SKM-1 treated with dmso at 0.1 percent for 144 hours (cell line): ENCODE measurements around the gene RIPPLY3.

Experiments used
- DNase-seq: peaks from one replicate; lab custom pipeline; 2025; ENCODE audit not compliant: unreplicated experiment; lab: John Stamatoyannopoulos, UW

Gene RIPPLY3

DNA sequence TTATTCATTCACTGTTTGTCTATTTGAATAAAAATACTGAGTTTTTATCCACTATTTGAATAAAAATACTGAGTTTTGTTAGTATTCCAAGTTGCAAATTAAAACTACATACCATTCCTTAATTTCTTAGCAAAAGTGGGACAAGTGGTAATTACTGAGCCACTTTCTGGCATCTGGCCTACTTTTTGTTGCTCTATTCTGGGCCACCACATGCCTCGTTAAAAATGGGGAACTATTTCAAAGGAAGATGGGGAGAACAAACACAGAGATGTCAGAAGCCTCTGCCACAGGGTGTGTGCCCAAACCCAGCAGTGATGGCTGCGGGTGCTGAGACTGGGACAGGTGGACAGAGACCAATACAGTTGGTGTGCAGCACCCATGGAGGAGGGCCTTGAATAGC, 51.8 kb downstream of the RIPPLY3 start:
- peak; percentile 23 for DNase-seq

DNA sequence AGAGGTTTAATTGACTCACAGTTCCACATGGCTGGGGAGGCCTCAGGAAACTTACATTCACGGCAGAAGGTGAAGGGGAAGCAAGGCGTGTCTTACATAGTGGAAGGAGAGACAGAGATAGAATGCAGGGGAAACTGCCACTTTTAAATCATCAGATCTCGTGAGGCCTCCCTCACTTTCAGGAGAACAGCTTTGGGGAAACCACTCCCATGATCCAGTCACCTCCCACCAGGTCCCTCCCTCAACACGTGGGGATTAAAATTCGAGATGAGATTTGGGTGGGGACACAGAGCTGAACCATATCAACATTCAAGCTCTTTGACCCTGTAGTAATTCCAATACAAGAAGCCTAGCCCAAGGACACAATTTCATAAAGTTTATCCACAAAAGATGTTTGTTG, 52.7 kb downstream of the RIPPLY3 start:
- no peak for DNase-seq

DNA sequence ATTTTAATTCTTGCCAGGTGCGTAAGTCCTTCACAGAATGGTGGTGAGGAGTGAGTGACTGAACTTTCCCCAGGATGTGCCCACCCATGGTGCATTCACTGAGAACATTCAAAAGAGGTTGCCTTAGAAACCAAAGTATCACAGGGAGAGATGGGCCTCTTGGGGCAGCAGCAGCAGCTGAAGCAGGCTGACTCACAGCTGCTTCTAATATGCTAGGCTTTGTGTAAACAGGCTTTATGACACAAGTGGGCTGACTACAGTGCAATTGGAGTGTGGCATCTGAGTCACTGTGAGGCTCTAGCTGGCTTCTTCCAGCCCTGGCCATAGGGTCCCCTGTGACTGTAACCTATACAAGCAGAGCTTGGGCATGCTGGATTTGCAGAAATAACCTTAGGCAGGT, 53.8 kb downstream of the RIPPLY3 start:
- DNase-seq: no peak

DNA sequence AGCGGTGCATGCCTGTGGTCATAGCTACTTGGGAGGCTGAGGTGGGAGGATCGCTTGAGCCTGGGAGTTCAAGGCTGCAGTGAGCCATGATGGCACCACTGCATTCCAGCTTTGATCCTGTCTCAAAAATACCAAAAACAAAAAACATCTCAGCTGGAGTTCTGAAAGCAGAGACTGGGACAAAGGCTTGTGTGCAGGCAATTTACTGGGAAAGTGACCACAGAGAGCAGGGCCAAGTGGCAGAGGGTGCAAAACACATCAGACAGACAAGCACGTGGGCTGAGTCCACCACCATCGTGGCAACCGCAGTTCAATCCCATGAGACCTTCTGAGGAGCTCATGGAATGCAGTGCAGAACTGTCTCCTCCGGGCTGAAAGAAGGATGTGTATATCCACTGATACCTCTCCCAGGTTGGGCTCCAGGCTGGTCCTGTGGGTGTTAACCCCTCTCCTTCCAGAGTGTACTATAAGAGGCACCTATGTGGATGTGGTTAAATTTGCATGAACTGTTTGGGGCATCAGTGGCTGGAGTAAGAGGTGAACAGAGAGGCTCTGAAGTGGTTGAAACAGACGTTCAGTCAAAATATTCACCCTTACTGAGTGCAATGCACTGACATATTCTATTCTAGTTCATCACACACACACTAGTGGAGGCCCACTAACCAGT, 55.6 kb downstream of the RIPPLY3 start:
- DNase-seq: no peak

DNA sequence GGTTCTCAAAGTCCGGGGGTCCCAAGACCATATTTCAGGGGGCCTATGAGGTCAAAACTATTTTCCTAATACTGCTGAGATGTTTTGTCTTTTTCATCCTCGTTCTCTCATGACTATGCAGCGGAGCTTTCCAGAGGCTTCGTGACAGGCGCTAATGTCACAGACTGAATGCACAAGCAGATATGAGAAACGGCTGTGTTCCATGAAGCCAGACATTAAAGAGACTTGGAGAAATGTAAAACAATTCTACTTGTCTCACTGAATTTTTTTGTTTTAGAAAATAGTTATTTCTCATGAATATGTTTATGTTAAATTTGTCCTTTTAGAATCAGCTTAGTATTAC, 56.1 kb downstream of the RIPPLY3 start:
- no peak for DNase-seq

DNA sequence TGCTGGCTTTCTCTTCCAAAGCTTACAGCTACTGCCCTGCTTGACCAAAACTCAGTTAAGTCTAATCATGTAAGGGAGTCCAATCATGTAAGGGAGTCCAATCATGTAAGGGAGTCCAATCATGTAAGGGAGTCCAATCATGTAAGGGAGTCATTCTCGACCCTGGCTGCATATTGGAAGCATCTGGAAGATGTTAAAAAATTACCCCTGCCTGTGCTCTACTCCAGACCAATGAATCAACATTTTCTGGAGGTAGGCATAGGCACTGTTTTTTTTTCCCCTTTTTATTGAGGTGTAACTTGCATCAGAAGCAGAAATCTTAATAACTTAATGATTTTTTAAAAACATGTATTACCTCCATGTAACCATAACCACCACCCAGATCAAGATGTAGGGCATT, 56.9 kb downstream of the RIPPLY3 start:
- DNase-seq: no peak

DNA sequence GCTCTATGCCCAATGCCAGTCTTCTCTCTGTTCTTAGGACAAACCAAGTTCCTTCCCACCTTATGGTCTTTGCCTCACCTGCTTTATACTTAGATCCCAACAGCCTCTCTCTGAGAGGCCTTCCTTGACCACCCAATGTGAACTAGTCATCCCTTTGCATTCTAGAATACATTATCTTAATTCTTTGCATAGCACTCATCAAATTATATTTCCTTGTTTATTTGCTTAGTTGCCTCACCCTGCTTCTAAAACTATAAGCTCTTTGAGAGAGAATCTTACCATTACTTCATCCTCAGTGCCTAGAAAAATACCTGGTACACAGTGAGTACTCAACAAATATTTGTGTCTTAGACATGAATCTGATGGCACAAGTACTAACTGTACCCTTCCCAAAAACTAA, 58.3 kb downstream of the RIPPLY3 start:
- DNase-seq: no peak

DNA sequence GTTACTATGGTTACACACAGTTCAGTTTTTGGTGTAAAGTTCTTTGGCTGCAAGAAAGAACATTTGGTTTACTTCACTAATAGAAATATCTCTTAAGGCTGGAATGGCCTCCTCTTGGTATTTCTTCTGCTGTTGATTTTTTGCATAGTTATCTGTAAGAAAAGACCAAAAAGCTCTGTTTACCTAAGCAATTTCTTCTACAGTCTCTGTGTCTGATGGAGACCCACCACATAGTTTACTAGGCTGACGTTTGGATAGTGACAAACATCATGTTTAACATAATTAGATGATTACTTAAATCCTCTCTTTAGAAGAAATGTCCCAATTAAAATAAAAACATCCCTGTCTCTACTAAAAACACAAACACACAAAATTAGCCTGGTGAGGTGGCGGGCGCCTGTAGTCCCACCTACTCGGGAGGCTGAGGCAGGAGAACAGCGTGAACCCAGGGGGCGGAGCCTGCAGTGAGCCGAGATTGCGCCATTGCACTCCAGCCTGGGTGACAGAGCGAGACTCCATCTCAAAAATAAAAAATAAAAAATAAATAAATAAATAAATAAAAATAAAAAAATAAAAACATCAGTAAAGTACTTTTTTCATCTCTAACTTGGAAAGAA, 59.2 kb downstream of the RIPPLY3 start:
- no peak for DNase-seq
